Mucosa of descending colon (tissue), 3 donors: ENCODE data around the gene TCF12. TPM values are rescaled to one million over a fixed set of nuclear protein-coding genes. Genes with fewer than 3 reads are reported as not detected.

Source experiments
- ATAC-seq: fragments of 200-7000 bp; cut with Tn5 transposase; one replicate; pipeline ENCODE4 v1.9.1; 2020; ENCODE audit warnings: mild to moderate bottlenecking, moderate library complexity
- DNase-seq, 3 donors: peaks; one replicate each; pipeline ENCODE4 v3.0.0-alpha.2; 2020
- H3K36me3 ChIP-seq: fragments of 200-600 bp; one replicate; pipeline ENCODE4 v1.8.0; 2021; ENCODE audit warnings: low read depth, mild to moderate bottlenecking
- H3K4me1 ChIP-seq: fragments of 200-600 bp; one replicate; pipeline ENCODE4 v1.8.0; 2021; ENCODE audit warnings: low read depth, mild to moderate bottlenecking
- H3K4me3 ChIP-seq: fragments of 200-600 bp; one replicate; pipeline ENCODE4 v1.8.0; 2021; ENCODE audit warnings: mild to moderate bottlenecking
- H3K9me3 ChIP-seq: fragments of 200-600 bp; one replicate; pipeline ENCODE4 v1.8.0; 2021; ENCODE audit warnings: mild to moderate bottlenecking
- CTCF ChIP-seq: fragments of 200-600 bp; IDR thresholded peaks from one replicate; pipeline ENCODE4 v1.8.0; 2022; ENCODE audit warnings: antibody characterized with exemption, mild to moderate bottlenecking
- intact Hi-C, 2 donors: fragments of 100-400 bp; cut with DNase I in 1 of 2; cut with micrococcal nuclease in 1 of 2; formaldehyde crosslinking; loops; one replicate each; pipeline versions ENCODE4 v1.11.0 to v1.11.1; 2022; cut with DNase I, micrococcal nuclease
- total RNA-seq, 3 donors: library from RNA; stranded (reverse); fragmentation: NEBNext Ultra II Directional in 2 of 3; extraction: Animal tissue kit (Norgen Biotek cat#: 25700) in 2 of 3; gene quantifications; one replicate each; pipeline versions ENCODE4 v1.2.1 to v1.2.4, GENCODE V29; 2021 to 2023
- donor health status: DM: no; HTN: no; CAD: no; lungs with moderate emphysema.
- donor health status: DM: no; HTN: no; CAD: no.
- donor health status: DM: no; HTN: yes; CAD: no.

Gene TCF12
- total RNA-seq, 3 donors from 2014 or later = 74.1 to 118 (median 106) TPM

GRCh38 chr15:57305009-57305408 lies 386.6 kb downstream of the TCF12 start:
- TF ChIP-seq CTCF = no peak
- Histone ChIP-seq H3K4me3 (no peak overlapping the region), H3K9me3 (no peaks in the 10 kb centered on the region), H3K36me3 (no peaks in the 10 kb centered on the region), H3K4me1 (peaks cover 23% of the 10 kb centered on the region)
- intact Hi-C loops = loop anchor here (5.0 to 10.0 kb wide), 2 partner anchors 158 to 160 kb away; no protein-coding TSS in a partner anchor
- ATAC-seq (no peak), DNase-seq (no peak)

GRCh38 chr15:57306161-57306943 lies 387.9 kb downstream of the TCF12 start:
- no peaks in the 10 kb centered on the region for H3K36me3 ChIP-seq
- DNase-seq = peak; percentile 90 to 96 (median 96)
- intact Hi-C loops = loop anchor here (5.0 to 10.0 kb wide), 2 partner anchors 159 to 162 kb away; no protein-coding TSS in a partner anchor

GRCh38 chr15:57306944-57307411 lies 388.5 kb downstream of the TCF12 start:
- DNase-seq (peak in 1 of 3 donors; percentile 63), ATAC-seq (peak; percentile 54)
- no peak overlapping the region for H3K4me3 ChIP-seq
- intact Hi-C loops = loop anchor here (5.0 to 10.0 kb wide), 2 partner anchors 160 to 162 kb away; no protein-coding TSS in a partner anchor
- H3K9me3 ChIP-seq = no peaks in the 10 kb centered on the region
- H3K36me3 ChIP-seq = no peaks in the 10 kb centered on the region
- H3K4me1 ChIP-seq = peaks cover 34% of the 10 kb centered on the region
- no peak for TF ChIP-seq CTCF

More at GRCh38 chr15:57306161-57306943, 387.9 kb downstream of the TCF12 start:
- Histone ChIP-seq H3K4me1 (peaks cover 28% of the 10 kb centered on the region), H3K9me3 (no peaks in the 10 kb centered on the region), H3K4me3 (peak overlapping the region; percentile 6)
- TF ChIP-seq CTCF = peak; percentile 79
- ATAC-seq = peak; percentile 95

GRCh38 chr15:57307527-57308169 lies 389.2 kb downstream of the TCF12 start:
- Histone ChIP-seq H3K36me3 (no peaks in the 10 kb centered on the region), H3K9me3 (no peaks in the 10 kb centered on the region), H3K4me1 (peaks cover 41% of the 10 kb centered on the region), H3K4me3 (no peak overlapping the region)
- DNase-seq = no peak
- intact Hi-C loops = loop anchor here (5.0 to 10.0 kb wide), 2 partner anchors 160 to 163 kb away; no protein-coding TSS in a partner anchor
- no peak for ATAC-seq
- TF ChIP-seq CTCF = no peak

GRCh38 chr15:57308170-57308545 lies 389.7 kb downstream of the TCF12 start:
- intact Hi-C loops = loop anchor here (5.0 to 10.0 kb wide), 2 partner anchors 161 to 163 kb away; no protein-coding TSS in a partner anchor
- DNase-seq = no peak
- TF ChIP-seq CTCF = no peak
- H3K36me3 ChIP-seq = no peaks in the 10 kb centered on the region
- ATAC-seq = no peak
- H3K4me1 ChIP-seq = peaks cover 44% of the 10 kb centered on the region
- H3K9me3 ChIP-seq = no peaks in the 10 kb centered on the region
- no peak overlapping the region for H3K4me3 ChIP-seq
